ENCODE results near the gene SOCS1. TPM values are rescaled to one million over a fixed set of nuclear protein-coding genes. Genes with fewer than 3 reads are reported as not detected.

The SOCS1 gene
- total RNA-seq, 2 experiments from 2014 or later, result 71.3 to 71.4 TPM

DNA sequence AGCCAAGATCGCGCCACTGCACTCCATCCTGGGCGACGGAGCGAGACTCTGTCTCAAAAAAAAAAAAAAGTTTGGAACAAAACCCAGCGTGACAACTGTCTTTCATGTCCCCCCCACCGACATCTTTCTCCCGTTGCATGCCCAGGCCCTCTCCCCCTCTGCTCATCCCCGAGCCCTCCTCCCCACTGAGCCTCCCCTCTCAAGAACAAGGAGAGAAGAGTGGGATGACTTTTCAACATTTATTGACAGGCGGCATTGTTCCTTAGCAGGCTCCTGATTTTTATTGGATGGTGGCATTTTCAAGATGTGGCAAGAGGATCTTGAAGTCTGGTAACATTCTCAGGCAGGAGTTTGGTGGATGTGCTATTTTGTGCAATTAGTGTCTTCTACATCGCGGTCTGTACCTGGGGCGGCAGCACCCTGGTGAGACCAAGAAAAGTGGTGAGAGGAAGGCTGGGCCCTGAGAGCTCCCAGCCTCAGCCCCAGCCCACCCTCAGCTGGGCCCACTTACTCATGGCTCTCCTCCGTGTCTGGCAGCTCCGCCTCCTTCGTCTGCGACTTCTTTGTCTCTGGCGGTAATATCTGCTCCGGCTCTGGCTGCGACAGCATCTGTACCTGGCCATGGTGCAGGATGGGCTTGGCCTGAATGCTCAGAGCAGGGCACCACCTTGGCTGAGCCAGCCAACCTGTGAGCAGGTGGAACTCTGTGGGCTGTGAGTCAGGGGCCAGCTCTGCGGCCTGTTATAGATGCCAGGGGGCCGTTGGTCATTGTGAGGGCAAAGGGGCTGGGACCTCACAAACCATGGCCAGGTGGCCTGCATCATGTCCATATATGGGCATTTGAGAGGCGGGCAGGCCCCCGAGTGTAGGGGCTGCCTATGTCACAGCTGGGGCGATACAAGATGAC, 24.9 kb upstream of the SOCS1 start, which contains the start of gene PRM1:
TSS of gene PRM1 (minus strand) at position 715 of the 907 bp plus-strand sequence. CDS start at position 623, 92 bp downstream.
- Histone ChIP-seq H3K9me3 (ENCODE audit: control insufficient read depth in 1 of 2, insufficient read depth in 1 of 2, low read length in 2 of 2) (no peaks in the 10 kb centered on the region), H3K36me3 (ENCODE audit: insufficient read depth, low read length) (no peaks in the 10 kb centered on the region), H3K4me1 (ENCODE audit: insufficient read depth, low read length) (no peaks in the 10 kb centered on the region), H3K4me3 (ENCODE audit: low read length) (no peak within 1 kb of the TSS), H3K27me3 (ENCODE audit: control insufficient read depth in 1 of 2, insufficient read depth in 2 of 2, low read length in 2 of 2) (no peaks in the 10 kb centered on the region), H3K27ac (ENCODE audit: low read depth in 1 of 2, low read length in 2 of 2) (no peak within 1 kb of the TSS)
- ChIA-PET CTCF (no interaction called here), POLR2A (no interaction called here)
- no peak for DNase-seq
- H3K4me1 Mint-ChIP-seq (ENCODE audit: low read depth), result no peaks in the 10 kb centered on the region
- no peaks in the 10 kb centered on the region for H3K36me3 Mint-ChIP-seq (ENCODE audit: low read depth)
- intact Hi-C loops (cut with DNase I, micrococcal nuclease), result no loop called here
- no peak within 1 kb of the TSS for H3K27ac Mint-ChIP-seq
- H3K27me3 Mint-ChIP-seq, result no peaks in the 10 kb centered on the region
- TF ChIP-seq, protein P1, sequence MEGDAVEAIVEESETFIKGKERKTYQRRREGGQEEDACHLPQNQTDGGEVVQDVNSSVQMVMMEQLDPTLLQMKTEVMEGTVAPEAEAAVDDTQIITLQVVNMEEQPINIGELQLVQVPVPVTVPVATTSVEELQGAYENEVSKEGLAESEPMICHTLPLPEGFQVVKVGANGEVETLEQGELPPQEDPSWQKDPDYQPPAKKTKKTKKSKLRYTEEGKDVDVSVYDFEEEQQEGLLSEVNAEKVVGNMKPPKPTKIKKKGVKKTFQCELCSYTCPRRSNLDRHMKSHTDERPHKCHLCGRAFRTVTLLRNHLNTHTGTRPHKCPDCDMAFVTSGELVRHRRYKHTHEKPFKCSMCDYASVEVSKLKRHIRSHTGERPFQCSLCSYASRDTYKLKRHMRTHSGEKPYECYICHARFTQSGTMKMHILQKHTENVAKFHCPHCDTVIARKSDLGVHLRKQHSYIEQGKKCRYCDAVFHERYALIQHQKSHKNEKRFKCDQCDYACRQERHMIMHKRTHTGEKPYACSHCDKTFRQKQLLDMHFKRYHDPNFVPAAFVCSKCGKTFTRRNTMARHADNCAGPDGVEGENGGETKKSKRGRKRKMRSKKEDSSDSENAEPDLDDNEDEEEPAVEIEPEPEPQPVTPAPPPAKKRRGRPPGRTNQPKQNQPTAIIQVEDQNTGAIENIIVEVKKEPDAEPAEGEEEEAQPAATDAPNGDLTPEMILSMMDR (IDR thresholded peaks at IDR 0.05), result no peak
- H3K9me3 Mint-ChIP-seq, result no peaks in the 10 kb centered on the region
- H3K4me3 Mint-ChIP-seq, result no peak within 1 kb of the TSS
- ATAC-seq (ENCODE audit: poor library complexity), result no peak

GRCh38 chr16:11278681-11279628, 23.0 kb upstream of the SOCS1 start:
- DNase-seq, result no peak
- Mint-ChIP-seq H3K27ac (no peak overlapping the region), H3K9me3 (no peaks in the 10 kb centered on the region), H3K36me3 (ENCODE audit: low read depth) (no peaks in the 10 kb centered on the region), H3K4me1 (ENCODE audit: low read depth) (no peaks in the 10 kb centered on the region), H3K27me3 (no peaks in the 10 kb centered on the region), H3K4me3 (no peak overlapping the region)
- intact Hi-C loops (cut with DNase I, micrococcal nuclease), result no loop called here
- ChIA-PET POLR2A (interaction anchor here (1.3 kb wide), 1 partner anchor 19 kb away, joined by 3 read pairs; no protein-coding TSS in a partner anchor), CTCF (no interaction called here)
- Histone ChIP-seq H3K27ac (ENCODE audit: low read depth in 1 of 2, low read length in 2 of 2) (no peak overlapping the region), H3K4me3 (ENCODE audit: low read length) (no peak overlapping the region), H3K27me3 (ENCODE audit: control insufficient read depth in 1 of 2, insufficient read depth in 2 of 2, low read length in 2 of 2) (no peaks in the 10 kb centered on the region), H3K9me3 (ENCODE audit: control insufficient read depth in 1 of 2, insufficient read depth in 1 of 2, low read length in 2 of 2) (no peaks in the 10 kb centered on the region), H3K4me1 (ENCODE audit: insufficient read depth, low read length) (no peaks in the 10 kb centered on the region), H3K36me3 (ENCODE audit: insufficient read depth, low read length) (no peaks in the 10 kb centered on the region)
- TF ChIP-seq, protein P1 (IDR thresholded peaks at IDR 0.05), result no peak
- no peak for ATAC-seq (ENCODE audit: poor library complexity)

DNA sequence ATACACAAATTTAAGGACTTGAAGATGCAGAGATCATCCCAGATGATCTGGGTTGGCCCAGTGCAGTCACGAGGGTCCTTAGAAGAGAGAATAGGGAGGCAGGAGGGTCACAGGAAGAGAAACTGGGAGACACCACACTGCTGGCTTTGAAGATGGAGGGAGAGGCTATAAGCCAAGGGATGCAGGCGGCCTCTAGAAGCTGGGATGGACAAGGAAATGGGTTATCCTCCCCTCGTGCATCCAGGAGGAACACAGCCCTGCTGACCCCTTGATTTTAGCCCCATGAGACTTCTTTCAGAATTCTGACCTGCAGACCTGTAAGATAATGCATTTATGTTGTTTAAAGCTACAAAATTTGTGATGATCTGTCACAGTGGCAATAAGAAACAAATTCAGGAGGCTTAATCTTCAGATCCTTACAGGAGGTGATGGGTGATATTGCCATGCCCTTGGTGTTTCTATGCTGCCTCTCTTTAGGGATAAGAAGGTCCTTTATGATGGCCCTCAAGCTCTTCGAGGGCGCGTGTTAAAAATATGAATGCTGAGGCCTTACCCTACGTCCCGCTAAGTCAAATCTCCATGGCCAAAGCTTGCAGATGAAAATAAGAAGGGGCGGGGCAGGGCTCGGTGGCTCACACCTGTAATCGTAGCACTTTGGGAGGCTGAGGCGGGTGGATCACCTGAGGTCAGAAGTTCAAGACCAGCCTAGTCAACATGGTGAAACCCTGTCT, 21.8 kb upstream of the SOCS1 start:
- Mint-ChIP-seq H3K27me3 (no peaks in the 10 kb centered on the region), H3K27ac (no peak overlapping the region), H3K9me3 (no peaks in the 10 kb centered on the region), H3K36me3 (ENCODE audit: low read depth) (no peaks in the 10 kb centered on the region), H3K4me3 (no peak overlapping the region), H3K4me1 (ENCODE audit: low read depth) (no peaks in the 10 kb centered on the region)
- no peaks in the 10 kb centered on the region for H3K27me3 ChIP-seq (ENCODE audit: control insufficient read depth in 1 of 2, insufficient read depth in 2 of 2, low read length in 2 of 2)
- TF ChIP-seq, protein P1 (IDR thresholded peaks at IDR 0.05), result no peak
- no peaks in the 10 kb centered on the region for H3K4me1 ChIP-seq (ENCODE audit: insufficient read depth, low read length)
- H3K27ac ChIP-seq (ENCODE audit: low read depth in 1 of 2, low read length in 2 of 2), result no peak overlapping the region
- H3K36me3 ChIP-seq (ENCODE audit: insufficient read depth, low read length), result no peaks in the 10 kb centered on the region
- no peak overlapping the region for H3K4me3 ChIP-seq (ENCODE audit: low read length)
- CTCF ChIA-PET, result no interaction called here
- H3K9me3 ChIP-seq (ENCODE audit: control insufficient read depth in 1 of 2, insufficient read depth in 1 of 2, low read length in 2 of 2), result no peaks in the 10 kb centered on the region
- no peak for DNase-seq
- intact Hi-C loops (cut with DNase I, micrococcal nuclease), result no loop called here
- POLR2A ChIA-PET, result interaction anchor here (1.3 kb wide), 1 partner anchor 20 kb away, joined by 3 read pairs; no protein-coding TSS in a partner anchor
- no peak for ATAC-seq (ENCODE audit: poor library complexity)

Measured in CD4-positive, alpha-beta T cell (primary cell).